Keratinocyte (primary cell): ENCODE data around the gene CRTC2. TPM values are rescaled to one million over a fixed set of nuclear protein-coding genes. Genes with fewer than 3 reads are reported as not detected.

Source experiments
- DNase-seq: peaks from one replicate; pipeline ENCODE4 v3.0.0-alpha.2; 2011; ENCODE audit warnings: low read depth, missing footprints, low spot score
- FAIRE-seq: peaks from 2 replicates; lab custom pipeline; 2011; peaks lifted over from hg19 to GRCh38; lab: Jason Lieb, UNC
- H2AFZ ChIP-seq: 2 replicates; pipeline ENCODE4 v1.6.0; 2012; ENCODE audit warnings: low read length, control low read depth, inconsistent platforms; ENCODE audit not compliant: control insufficient read depth
- H3K27ac ChIP-seq: 2 replicates; pipeline ENCODE4 v1.5.1; 2011; ENCODE audit warnings: low read length; ENCODE audit not compliant: control insufficient read depth, insufficient read depth
- H3K27me3 ChIP-seq: 3 replicates; pipeline ENCODE4 v1.6.0; 2011; ENCODE audit warnings: low read length; ENCODE audit not compliant: control insufficient read depth, insufficient read depth; ENCODE audit errors: extremely low read depth
- H3K36me3 ChIP-seq, 2 experiments: 2 replicates in 1 of 2; 3 replicates in 1 of 2; pipeline ENCODE4 v1.5.1; 2011; ENCODE audit warnings: low read length in 2 of 2, mild to moderate bottlenecking in 1 of 2; ENCODE audit not compliant: control insufficient read depth in 2 of 2, insufficient read depth in 2 of 2; ENCODE audit errors: extremely low read depth in 1 of 2
- H3K4me1 ChIP-seq: 3 replicates; pipeline ENCODE4 v1.5.1; 2011; ENCODE audit warnings: low read length; ENCODE audit not compliant: control insufficient read depth, insufficient read depth; ENCODE audit errors: extremely low read depth
- H3K4me2 ChIP-seq: 3 replicates; pipeline ENCODE4 v1.6.0; 2011; ENCODE audit warnings: low read depth, low read length; ENCODE audit not compliant: control insufficient read depth, insufficient read depth; ENCODE audit errors: extremely low read depth
- H3K4me3 ChIP-seq, 3 experiments: fragments of 200-600 bp in 1 of 3; sonication (generic) in 1 of 3; 2 replicates in 2 of 3; 3 replicates in 1 of 3; pipeline ENCODE4 v1.5.1; 2011 to 2016; ENCODE audit warnings: low read length in 3 of 3, mild to moderate bottlenecking in 3 of 3, control low read depth in 2 of 3, inconsistent platforms in 1 of 3, low read depth in 1 of 3, mixed read lengths in 1 of 3, mixed run types in 1 of 3, moderate library complexity in 1 of 3; ENCODE audit not compliant: control insufficient read depth in 2 of 3, insufficient read depth in 2 of 3; ENCODE audit errors: extremely low read depth in 1 of 3
- H3K79me2 ChIP-seq: 2 replicates; pipeline ENCODE4 v1.6.0; 2012; ENCODE audit warnings: low read length; ENCODE audit not compliant: control insufficient read depth, insufficient read depth
- H3K9ac ChIP-seq: 3 replicates; pipeline ENCODE4 v1.6.0; 2011; ENCODE audit warnings: low read length; ENCODE audit not compliant: control insufficient read depth, insufficient read depth; ENCODE audit errors: extremely low read depth
- H3K9me1 ChIP-seq: 3 replicates; pipeline ENCODE4 v1.6.0; 2011; ENCODE audit warnings: low read length; ENCODE audit not compliant: control insufficient read depth, insufficient read depth; ENCODE audit errors: extremely low read depth
- H3K9me3 ChIP-seq: 2 replicates; pipeline ENCODE4 v1.5.1; 2012; ENCODE audit warnings: low read depth, low read length; ENCODE audit not compliant: control insufficient read depth
- H4K20me1 ChIP-seq: 3 replicates; pipeline ENCODE4 v1.6.0; 2011; ENCODE audit warnings: low read length; ENCODE audit not compliant: control insufficient read depth, insufficient read depth; ENCODE audit errors: extremely low read depth
- CTCF ChIP-seq, 3 experiments: IDR thresholded peaks in 1 of 3; conservative IDR thresholded peaks in 1 of 3; optimal IDR thresholded peaks in 1 of 3; 2 replicates in 2 of 3; 3 replicates in 1 of 3; pipeline versions ENCODE3 to v1.5.1; 2011; ENCODE audit warnings: low read length in 3 of 3, mild to moderate bottlenecking in 3 of 3, moderate library complexity in 2 of 3, control low read depth in 1 of 3, inconsistent platforms in 1 of 3; ENCODE audit not compliant: insufficient read depth in 2 of 3; ENCODE audit errors: extremely low read depth in 1 of 3
- EZH2 ChIP-seq: IDR thresholded peaks from one replicate; pipeline ENCODE4 v1.6.1; 2012; ENCODE audit warnings: inconsistent platforms, mild to moderate bottlenecking, low read length, moderate library complexity
- dilution Hi-C: fragments of 300-500 bp; cut with MboI; formaldehyde crosslinking; loops from one replicate; pipeline ENCODE4 v1.7.0; 2020; ENCODE audit warnings: low sequenced_read_pairs; ENCODE audit not compliant: extremely low pct_ligation_motif_present
- polyA minus RNA-seq, 3 experiments: library from RNA; depleted of rRNA, polyadenylated mRNA; stranded (reverse); fragments of >200 nt; gene quantifications; 1 replicate in 1 of 3; 2 replicates in 1 of 3; 3 replicates in 1 of 3; pipeline ENCODE4 v1.2.3, GENCODE V29; 2011
- polyA plus RNA-seq, 5 experiments: library from polyadenylated mRNA; depleted of rRNA in 3 of 5; stranded (reverse) in 3 of 5; stranded (forward) in 1 of 5; unstranded in 1 of 5; fragments of >200 nt; gene quantifications; 1 replicate in 1 of 5; 2 replicates in 3 of 5; 3 replicates in 1 of 5; pipeline versions ENCODE4 v1.2.1 to v1.2.3, GENCODE V29; 2011 to 2012; ENCODE audit warnings: missing spikeins in 2 of 5, low read depth in 1 of 5, low replicate concordance in 1 of 5

CRTC2 gene
- polyA plus RNA-seq (14.0 to 20.4 TPM (median 15.9 TPM) in 3 replicates), polyA minus RNA-seq (21.3 to 118 TPM (median 23.3 TPM) in 3 replicates)
- polyA plus RNA-seq (2011; ENCODE audit: low read depth), result 5.4 TPM
- polyA plus RNA-seq (2011; cell fraction: cytosol; rRNA removed), result 13.2 and 16.0 TPM in 2 replicates
- polyA plus RNA-seq (2011; cell fraction: nucleus; rRNA removed), result 40.6 and 55.5 TPM in 2 replicates
- 19.5 and 24.4 TPM in 2 replicates for polyA plus RNA-seq (2012; ENCODE audit: low replicate concordance)
- polyA minus RNA-seq (2011; cell fraction: cytosol; rRNA and poly(A)+ RNA removed), result 31.1 TPM
- 25.3 and 37.2 TPM in 2 replicates for polyA minus RNA-seq (2011; cell fraction: nucleus; rRNA and poly(A)+ RNA removed)

DNA sequence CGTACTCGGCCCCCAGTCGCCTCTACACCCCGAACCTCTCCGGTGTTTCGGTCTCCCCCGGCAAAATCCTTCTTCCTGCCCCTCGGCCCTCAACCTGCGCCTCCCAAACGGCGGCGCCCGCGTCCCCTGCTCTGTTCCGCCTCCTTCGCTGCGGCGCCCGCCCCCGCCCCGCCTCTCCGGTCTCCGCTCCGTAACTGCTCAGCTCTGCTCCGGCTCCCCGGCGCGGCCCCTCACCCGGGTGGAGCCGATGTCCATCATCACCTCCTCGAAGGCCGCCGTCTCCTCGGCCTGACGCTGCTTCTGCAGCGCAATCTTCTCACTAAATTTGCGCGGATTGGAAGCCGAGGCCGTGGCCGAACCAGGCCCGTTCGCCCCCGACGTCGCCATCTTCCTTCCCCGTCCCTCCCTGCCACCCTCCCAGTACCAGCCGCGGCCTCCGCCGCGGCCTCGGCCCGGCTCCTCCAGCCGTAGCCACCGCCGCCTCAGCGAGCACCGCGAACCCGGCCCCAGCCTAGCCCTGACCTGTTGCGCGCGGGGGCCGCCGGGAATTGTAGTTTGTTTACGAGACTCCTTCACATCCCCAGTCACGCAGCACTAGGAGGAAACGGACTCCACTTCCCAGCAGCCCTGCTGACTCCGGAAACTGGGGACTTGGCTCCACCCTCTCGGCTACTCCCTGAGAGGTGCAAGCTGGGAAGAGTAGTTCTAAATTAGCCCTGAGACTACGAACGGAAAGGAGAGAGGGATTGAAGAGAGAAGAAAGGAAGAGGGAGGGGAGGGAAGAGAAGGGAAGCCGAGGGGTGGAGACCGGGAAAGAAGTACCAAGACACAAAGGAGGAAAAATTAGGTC is at the start of gene CRTC2:
CRTC2 (minus strand) TSS at position 502 of the 850 bp plus-strand sequence; CDS start at position 387, 115 bp downstream.
- peaks cover 3% of the 10 kb centered on the region for H4K20me1 ChIP-seq

DNA sequence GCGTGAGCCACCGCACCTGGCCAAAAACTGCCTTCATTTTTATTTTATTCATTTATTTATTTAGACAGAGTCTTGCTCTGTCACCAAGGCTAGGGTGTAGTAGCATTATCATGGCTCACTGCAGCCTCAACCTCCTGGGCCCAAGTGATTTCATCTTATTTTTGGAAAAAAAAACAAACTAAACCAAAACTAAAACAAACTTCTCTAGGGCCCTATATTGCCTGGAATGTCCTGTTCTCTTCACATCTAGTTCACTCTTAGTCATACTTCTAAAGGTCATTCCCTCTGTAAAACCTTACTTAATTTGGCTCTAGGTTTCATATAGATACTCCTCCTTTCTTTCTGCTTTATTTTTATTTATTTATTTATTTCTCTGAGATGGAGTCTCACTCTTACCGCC is 47.7 kb upstream of the CRTC2 start:
- Histone ChIP-seq H3K27me3 (no peaks in the 10 kb centered on the region), H3K9me3 (no peaks in the 10 kb centered on the region), H3K4me2 (no peak overlapping the region), H3K9ac (no peak overlapping the region), H3K4me3 (no peak overlapping the region), H2AFZ (no peak overlapping the region), H3K36me3 (no peaks in the 10 kb centered on the region), H3K27ac (no peak overlapping the region), H3K9me1 (no peaks in the 10 kb centered on the region), H4K20me1 (no peaks in the 10 kb centered on the region), H3K4me1 (peaks cover 2% of the 10 kb centered on the region), H3K79me2 (no peaks in the 10 kb centered on the region)
- DNase-seq, result no peak
- FAIRE-seq, result no peak
- TF ChIP-seq CTCF (optimal IDR thresholded peaks at IDR 0.05 in 1 of 3, IDR thresholded peaks at IDR 0.05 in 1 of 3, conservative IDR thresholded peaks at IDR 0.05 in 1 of 3; ENCODE audit: extremely low read depth in 1 of 3, insufficient read depth in 2 of 3, low read length in 3 of 3), result no peak
- TF ChIP-seq EZH2, result no peak
- dilution Hi-C loops, result no loop called here

More for the DNA sequence above, at the start of gene CRTC2:
- DNase-seq (peak; percentile 96), FAIRE-seq (peak; percentile 69)
- Histone ChIP-seq H3K9me3 (no peaks in the 10 kb centered on the region), H3K79me2 (peaks cover 73% of the 10 kb centered on the region), H3K27me3 (no peaks in the 10 kb centered on the region), H3K4me1 (peaks cover 32% of the 10 kb centered on the region), H3K36me3 (peaks cover 8 to 41% of the 10 kb centered on the region in 2 experiments), H3K9ac (peak within 1 kb of the TSS; percentile 91), H3K9me1 (no peaks in the 10 kb centered on the region), H3K4me2 (peak within 1 kb of the TSS; percentile 100), H3K4me3 (peak within 1 kb of the TSS; percentile 92 to 99 (median 96)), H2AFZ (peak within 1 kb of the TSS; percentile 81), H3K27ac (peak within 1 kb of the TSS; percentile 82)
- dilution Hi-C loops, result no loop called here
- TF ChIP-seq EZH2, result no peak
- TF ChIP-seq CTCF (optimal IDR thresholded peaks at IDR 0.05 in 1 of 3, IDR thresholded peaks at IDR 0.05 in 1 of 3, conservative IDR thresholded peaks at IDR 0.05 in 1 of 3; ENCODE audit: extremely low read depth in 1 of 3, insufficient read depth in 2 of 3, low read length in 3 of 3), result peak in 2 of 3 experiments; percentile 12 to 20
